GM12872 (cell line): ENCODE measurements around the gene NHLH2.

Experiments
- TF ChIP-seq, protein P1 (sequence below): IDR thresholded peaks from 3 replicates; pipeline ENCODE4 v1.5.1; 2011; ENCODE audit warnings: low read depth, mild to moderate bottlenecking, low read length, moderate library complexity; ENCODE audit not compliant: insufficient read depth

The NHLH2 gene

DNA sequence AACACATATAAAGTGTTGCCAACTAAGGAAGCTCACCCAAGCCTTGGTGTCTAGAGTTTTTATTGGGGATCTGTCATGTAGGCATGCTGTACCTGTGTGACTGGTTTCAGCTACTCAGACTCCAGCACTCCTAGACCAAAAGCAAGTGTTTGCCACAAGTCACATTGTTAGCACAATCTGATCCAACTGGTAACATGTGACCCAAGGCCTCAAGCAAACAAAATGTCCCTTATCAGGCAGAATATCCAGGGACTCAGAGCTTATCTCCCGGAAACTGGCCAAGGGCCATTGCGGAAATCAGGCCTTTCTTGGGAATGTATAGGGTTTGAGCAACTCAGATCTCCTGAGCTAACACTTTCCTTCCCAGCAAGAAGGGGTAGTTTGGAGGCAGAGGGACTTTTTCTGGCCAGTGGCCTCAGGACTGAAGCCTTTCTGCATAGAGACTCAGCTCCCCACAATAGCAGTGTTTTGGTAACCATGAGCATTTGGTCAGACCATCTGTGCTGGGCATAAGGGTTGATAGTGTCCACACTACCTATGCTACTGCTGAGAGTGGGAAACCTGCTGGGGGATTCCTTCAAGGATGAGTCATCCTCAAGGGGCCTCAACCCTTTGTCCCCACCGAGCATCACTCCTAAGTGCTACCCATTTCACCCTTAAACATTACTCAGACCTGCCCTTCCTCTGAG lies 29.6 kb downstream of the NHLH2 start:
- TF ChIP-seq, protein P1, sequence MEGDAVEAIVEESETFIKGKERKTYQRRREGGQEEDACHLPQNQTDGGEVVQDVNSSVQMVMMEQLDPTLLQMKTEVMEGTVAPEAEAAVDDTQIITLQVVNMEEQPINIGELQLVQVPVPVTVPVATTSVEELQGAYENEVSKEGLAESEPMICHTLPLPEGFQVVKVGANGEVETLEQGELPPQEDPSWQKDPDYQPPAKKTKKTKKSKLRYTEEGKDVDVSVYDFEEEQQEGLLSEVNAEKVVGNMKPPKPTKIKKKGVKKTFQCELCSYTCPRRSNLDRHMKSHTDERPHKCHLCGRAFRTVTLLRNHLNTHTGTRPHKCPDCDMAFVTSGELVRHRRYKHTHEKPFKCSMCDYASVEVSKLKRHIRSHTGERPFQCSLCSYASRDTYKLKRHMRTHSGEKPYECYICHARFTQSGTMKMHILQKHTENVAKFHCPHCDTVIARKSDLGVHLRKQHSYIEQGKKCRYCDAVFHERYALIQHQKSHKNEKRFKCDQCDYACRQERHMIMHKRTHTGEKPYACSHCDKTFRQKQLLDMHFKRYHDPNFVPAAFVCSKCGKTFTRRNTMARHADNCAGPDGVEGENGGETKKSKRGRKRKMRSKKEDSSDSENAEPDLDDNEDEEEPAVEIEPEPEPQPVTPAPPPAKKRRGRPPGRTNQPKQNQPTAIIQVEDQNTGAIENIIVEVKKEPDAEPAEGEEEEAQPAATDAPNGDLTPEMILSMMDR: no peak

DNA sequence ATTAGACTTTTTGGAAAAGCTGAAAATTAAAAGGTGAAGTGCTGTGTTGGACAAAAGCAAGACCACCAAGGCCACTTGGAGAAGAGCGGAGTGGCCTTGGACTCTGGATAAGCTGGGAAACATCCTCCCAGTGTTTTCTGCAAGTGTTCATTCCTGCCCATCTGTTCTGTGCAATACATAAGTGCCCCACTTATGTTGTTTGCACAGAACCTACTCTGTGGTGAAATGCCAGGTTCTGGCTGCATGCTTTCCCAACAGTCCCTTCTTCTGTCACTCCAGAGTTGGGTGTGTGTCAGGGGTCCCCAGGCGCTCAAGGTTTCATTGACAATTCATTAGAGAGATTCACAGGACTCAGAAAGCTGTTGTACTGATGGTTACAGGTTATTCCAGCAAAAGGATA lies 30.3 kb downstream of the NHLH2 start:
- TF ChIP-seq, protein P1: no peak

DNA sequence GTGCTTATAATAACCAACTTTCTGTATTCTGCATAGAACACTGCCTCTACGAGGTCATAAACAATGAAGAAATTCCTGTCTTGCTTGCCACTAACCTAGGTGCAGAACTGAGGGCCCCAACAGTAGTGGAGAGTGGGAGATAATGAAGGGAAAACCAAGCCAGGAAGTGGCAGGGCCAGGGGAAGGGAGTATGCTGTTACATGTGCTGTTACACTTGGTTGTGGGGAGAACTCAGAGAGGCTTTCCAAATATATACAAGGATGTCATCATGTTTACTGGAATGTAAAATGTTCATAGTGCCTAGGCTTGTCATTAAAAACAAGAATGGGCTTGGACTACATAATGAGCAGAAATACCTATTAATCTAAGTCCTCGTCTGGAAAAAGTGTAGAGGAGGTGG lies 31.1 kb downstream of the NHLH2 start:
- TF ChIP-seq, protein P1: no peak

DNA sequence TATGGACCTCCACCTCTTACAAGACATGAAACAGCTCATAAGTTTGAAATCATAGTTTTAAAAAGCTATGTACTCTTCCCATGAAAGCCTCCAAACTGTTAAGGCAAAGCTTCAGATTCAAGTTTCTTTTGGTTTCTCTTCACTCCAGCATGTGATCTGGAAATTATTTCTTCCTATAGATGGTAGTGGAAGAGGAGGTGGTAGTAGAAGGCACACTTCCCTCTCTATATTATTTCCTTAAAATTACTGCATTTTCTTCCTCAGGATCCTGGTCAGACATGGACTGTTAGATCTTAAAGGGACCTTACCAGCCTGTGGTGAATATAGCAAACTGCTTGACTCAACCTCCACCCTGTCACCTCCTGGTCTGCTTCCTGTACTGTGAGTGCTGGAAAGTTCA lies 31.9 kb downstream of the NHLH2 start:
- TF ChIP-seq, protein P1: no peak

DNA sequence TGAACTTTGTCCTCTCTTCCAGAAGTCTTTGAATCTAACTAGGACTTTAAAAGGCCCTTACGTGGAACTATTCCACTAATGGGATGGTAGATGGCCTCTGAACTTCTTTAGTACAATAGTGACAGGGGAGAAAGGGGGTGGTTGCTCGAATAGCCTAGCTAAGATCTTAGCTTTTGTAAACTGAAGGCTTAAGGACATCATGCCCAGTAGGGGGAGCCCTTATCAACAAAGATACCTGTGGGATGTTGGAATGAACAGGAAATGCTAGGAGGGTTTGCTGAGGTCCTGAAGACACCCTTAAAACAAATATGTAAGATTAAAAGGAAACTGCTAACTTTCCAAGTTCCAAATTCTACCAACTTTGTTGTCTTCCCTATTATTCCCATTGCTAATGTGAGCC lies 33.2 kb downstream of the NHLH2 start:
- TF ChIP-seq, protein P1: peak; percentile 76

DNA sequence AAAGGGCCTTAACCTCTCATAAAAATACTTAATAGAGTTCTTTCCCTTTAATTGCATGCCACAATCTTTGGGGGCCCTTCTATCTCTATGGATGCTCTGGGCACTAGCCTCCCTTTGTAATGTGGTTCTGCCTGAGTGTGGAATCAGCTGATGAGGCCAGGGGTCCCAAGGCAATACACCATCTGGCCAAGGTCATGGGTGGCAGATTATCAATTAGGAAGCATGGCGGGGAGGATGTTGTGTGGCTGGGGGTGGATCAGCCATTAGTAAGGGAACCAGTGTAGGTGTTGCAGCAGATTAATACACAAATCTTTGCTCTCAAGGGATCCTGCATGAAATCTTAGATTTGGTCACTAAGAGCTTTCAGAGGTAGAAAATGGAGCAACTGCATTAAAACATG lies 35.3 kb downstream of the NHLH2 start:
- TF ChIP-seq, protein P1: no peak

DNA sequence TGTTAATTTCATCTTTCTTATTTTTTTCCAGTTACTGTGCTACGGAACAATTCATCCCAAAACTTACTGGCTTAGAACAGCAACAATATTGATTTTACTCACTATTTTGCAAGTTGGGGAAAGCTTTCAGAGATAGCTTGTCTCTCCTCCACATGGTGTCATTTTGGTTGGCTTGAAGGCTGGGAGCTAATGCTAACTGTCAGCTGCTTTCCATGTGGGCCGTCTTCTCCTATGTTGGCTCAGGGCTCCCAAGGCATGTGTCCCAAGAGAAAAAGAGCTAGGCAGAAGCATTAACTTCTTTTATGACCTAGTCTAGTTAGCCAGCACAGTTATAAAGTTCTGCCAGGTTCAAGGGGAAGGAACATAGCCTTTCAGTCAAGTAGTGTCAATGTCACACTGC lies 38.5 kb downstream of the NHLH2 start:
- TF ChIP-seq, protein P1: no peak
